Raji (cell line): Measurements from ENCODE around the gene LARP1B.

ENCODE experiments used
- POLR2A ChIP-seq: IDR thresholded peaks from 2 replicates; pipeline ENCODE4 v1.6.1; 2011; ENCODE audit warnings: low read depth, low read length, control low read depth; ENCODE audit not compliant: insufficient read depth

Gene LARP1B

GRCh38 chr4:128220286-128221235, 159.4 kb downstream of the LARP1B start:
- no peak for TF ChIP-seq POLR2A

- TF ChIP-seq POLR2A, result no peak
Observed at GRCh38 chr4:128221586-128221985, 160.5 kb downstream of the LARP1B start.

- TF ChIP-seq POLR2A, result no peak
Observed at GRCh38 chr4:128225148-128225547, 164.0 kb downstream of the LARP1B start.

- TF ChIP-seq POLR2A, result no peak
Observed at GRCh38 chr4:128227991-128228571, 167.0 kb downstream of the LARP1B start.

GRCh38 chr4:128228845-128229795, 168.0 kb downstream of the LARP1B start:
- TF ChIP-seq POLR2A, result no peak

GRCh38 chr4:128232719-128233118, 171.6 kb downstream of the LARP1B start:
- TF ChIP-seq POLR2A, result no peak

GRCh38 chr4:128234836-128235235, 173.7 kb downstream of the LARP1B start:
- TF ChIP-seq POLR2A, result no peak

GRCh38 chr4:128241019-128241418, 179.9 kb downstream of the LARP1B start:
- TF ChIP-seq POLR2A, result no peak

GRCh38 chr4:128241425-128241913, 180.4 kb downstream of the LARP1B start:
- TF ChIP-seq POLR2A, result no peak

- TF ChIP-seq POLR2A, result no peak
Observed at GRCh38 chr4:128241981-128242380, 180.9 kb downstream of the LARP1B start.

- no peak for TF ChIP-seq POLR2A
Observed at GRCh38 chr4:128242601-128243000, 181.5 kb downstream of the LARP1B start.

GRCh38 chr4:128244379-128244778, 183.3 kb downstream of the LARP1B start:
- no peak for TF ChIP-seq POLR2A

- TF ChIP-seq POLR2A, result no peak
Observed at GRCh38 chr4:128247906-128248305, 186.8 kb downstream of the LARP1B start.

- no peak for TF ChIP-seq POLR2A
Observed at GRCh38 chr4:128249787-128250668, 188.9 kb downstream of the LARP1B start.

GRCh38 chr4:128255906-128256305, 194.8 kb downstream of the LARP1B start:
- no peak for TF ChIP-seq POLR2A

GRCh38 chr4:128256539-128256938, 195.4 kb downstream of the LARP1B start:
- TF ChIP-seq POLR2A, result no peak
